ENCODE measurements around the gene HS2ST1. TPM values are rescaled to one million over a fixed set of nuclear protein-coding genes. Genes with fewer than 3 reads are reported as not detected.

Gene HS2ST1
- polyA plus RNA-seq, 12 donors = 18.3 to 32.6 (median 23.4) TPM; not detected in 1

Other genes with a start within 250 kb of the HS2ST1 start
- 100 to 1,000 TPM in 10 of 12 donors, 10 to 100 TPM in 1, not detected in 1; 79.5 to 242 (median 188) TPM for gene SH3GLB1, start 210.1 kb upstream of the HS2ST1 start, polyA plus RNA-seq (ENCODE audit: insufficient read length in 12 of 12)
- gene SELENOF, start 509 bp upstream of the HS2ST1 start, polyA plus RNA-seq (ENCODE audit: insufficient read length in 12 of 12) = 100 to 1,000 TPM in 11 of 12 donors, not detected in 1; 105 to 232 (median 155) TPM

Measured in muscle of arm (tissue), 12 donors.